HL-60 (cell line): ENCODE results near the gene CSTF3.

Experiments used
- DNase-seq, 2 experiments: peaks; one replicate each; pipeline ENCODE4 v3.0.0-alpha.2; 2010 to 2020; ENCODE audit warnings: low read depth in 1 of 2, low spot score in 1 of 2
- H3K27ac ChIP-seq: fragments of 250-450 bp; sonication (Bioruptor Pico); replicated peaks from 2 replicates; pipeline ENCODE4 v1.5.1; 2020; ENCODE audit warnings: mild to moderate bottlenecking, moderate library complexity
- H3K27me3 ChIP-seq: fragments of 250-450 bp; sonication (Bioruptor Pico); 2 replicates; pipeline ENCODE4 v1.5.1; 2021; ENCODE audit warnings: mild to moderate bottlenecking, moderate library complexity; ENCODE audit not compliant: insufficient read depth, poor library complexity, severe bottlenecking
- H3K4me3 ChIP-seq: replicated peaks from 2 replicates; pipeline ENCODE4 v1.5.1; 2011; ENCODE audit warnings: mild to moderate bottlenecking, control low read depth, low read length; ENCODE audit not compliant: insufficient read depth
- CTCF ChIP-seq: IDR thresholded peaks from one replicate; pipeline ENCODE4 v1.5.1; 2011; ENCODE audit warnings: low read length, control low read depth, inconsistent platforms; ENCODE audit not compliant: insufficient read depth
- GABPA ChIP-seq: IDR thresholded peaks from 2 replicates; pipeline ENCODE4 v1.6.1; 2012; ENCODE audit warnings: low read depth
- POLR2AphosphoS5 ChIP-seq: IDR thresholded peaks from 2 replicates; pipeline ENCODE4 v1.6.1; 2012; ENCODE audit warnings: low read depth
- REST ChIP-seq: IDR thresholded peaks from 2 replicates; pipeline ENCODE4 v1.6.1; 2012; ENCODE audit warnings: low read depth; ENCODE audit not compliant: insufficient replicate concordance
- SPI1 ChIP-seq: IDR thresholded peaks from 2 replicates; pipeline ENCODE4 v1.6.1; 2012; ENCODE audit warnings: low read depth, mild to moderate bottlenecking, borderline replicate concordance

CSTF3 gene

GRCh38 chr11:33116535-33116934 lies 44.7 kb downstream of the CSTF3 start:
- no peaks in the 10 kb centered on the region for H3K27me3 ChIP-seq
- TF ChIP-seq GABPA, result no peak
- TF ChIP-seq REST, result no peak
- TF ChIP-seq CTCF, result no peak
- TF ChIP-seq SPI1, result no peak
- TF ChIP-seq POLR2AphosphoS5, result no peak
- no peak overlapping the region for H3K4me3 ChIP-seq
- no peak for DNase-seq
- H3K27ac ChIP-seq, result no peak overlapping the region

GRCh38 chr11:33110083-33110482 lies 51.2 kb downstream of the CSTF3 start:
- no peak overlapping the region for H3K4me3 ChIP-seq
- DNase-seq, result no peak
- TF ChIP-seq REST (no peak), CTCF (no peak), GABPA (no peak), SPI1 (no peak), POLR2AphosphoS5 (no peak)
- no peaks in the 10 kb centered on the region for H3K27me3 ChIP-seq
- H3K27ac ChIP-seq, result no peak overlapping the region

GRCh38 chr11:33109294-33109895 lies 51.9 kb downstream of the CSTF3 start:
- Histone ChIP-seq H3K4me3 (no peak overlapping the region), H3K27ac (no peak overlapping the region), H3K27me3 (no peaks in the 10 kb centered on the region)
- TF ChIP-seq REST, result no peak
- TF ChIP-seq CTCF, result no peak
- no peak for TF ChIP-seq GABPA
- DNase-seq, result no peak
